Brain microvascular endothelial cell (primary cell): Measurements from ENCODE around the gene GYS2.

Source experiments
- DNase-seq: peaks from one replicate; pipeline ENCODE4 v3.0.0-alpha.2; 2020
- H3K27ac ChIP-seq: fragments of 250-450 bp; sonication (Bioruptor Pico); 2 replicates; pipeline ENCODE4 v1.5.1; 2020; ENCODE audit warnings: mild to moderate bottlenecking, moderate library complexity
- H3K27me3 ChIP-seq: fragments of 250-450 bp; sonication (Bioruptor Pico); replicated peaks from 2 replicates; pipeline ENCODE4 v1.5.1; 2020; ENCODE audit warnings: mild to moderate bottlenecking
- H3K36me3 ChIP-seq: fragments of 250-450 bp; sonication (Bioruptor Pico); replicated peaks from 2 replicates; pipeline ENCODE4 v1.5.1; 2020; ENCODE audit warnings: mild to moderate bottlenecking
- H3K4me3 ChIP-seq: 2 replicates; pipeline ENCODE4 v1.5.1; 2011; ENCODE audit warnings: low read depth, mild to moderate bottlenecking, control low read depth, low read length, moderate library complexity
- in situ Hi-C: cut with HindIII; loops from 2 replicates; pipeline ENCODE4 v1.10.0; 2017; ENCODE audit warnings: low sequenced_read_pairs, low pct_ligation_motif_present
- TF ChIP-seq, protein P1 (sequence below): IDR thresholded peaks from 2 replicates; pipeline ENCODE4 v1.5.1; 2011; ENCODE audit warnings: low read depth, mild to moderate bottlenecking, moderate library complexity, low read length, control low read depth, inconsistent platforms; ENCODE audit errors: missing control alignments

The GYS2 gene

GRCh38 chr12:21501258-21502163 is 103.1 kb downstream of the GYS2 start, which contains the start of the genes GOLT1B and RECQL:
Gene GOLT1B (plus strand): TSS chr12:21501789. CDS start chr12:21501924, 135 bp downstream.
Gene RECQL (minus strand): TSS chr12:21501635. CDS start chr12:21499570, 2,065 bp downstream.
- peaks cover 29% of the 10 kb centered on the region for H3K36me3 ChIP-seq
- H3K27me3 ChIP-seq = no peaks in the 10 kb centered on the region
- TF ChIP-seq, protein P1, sequence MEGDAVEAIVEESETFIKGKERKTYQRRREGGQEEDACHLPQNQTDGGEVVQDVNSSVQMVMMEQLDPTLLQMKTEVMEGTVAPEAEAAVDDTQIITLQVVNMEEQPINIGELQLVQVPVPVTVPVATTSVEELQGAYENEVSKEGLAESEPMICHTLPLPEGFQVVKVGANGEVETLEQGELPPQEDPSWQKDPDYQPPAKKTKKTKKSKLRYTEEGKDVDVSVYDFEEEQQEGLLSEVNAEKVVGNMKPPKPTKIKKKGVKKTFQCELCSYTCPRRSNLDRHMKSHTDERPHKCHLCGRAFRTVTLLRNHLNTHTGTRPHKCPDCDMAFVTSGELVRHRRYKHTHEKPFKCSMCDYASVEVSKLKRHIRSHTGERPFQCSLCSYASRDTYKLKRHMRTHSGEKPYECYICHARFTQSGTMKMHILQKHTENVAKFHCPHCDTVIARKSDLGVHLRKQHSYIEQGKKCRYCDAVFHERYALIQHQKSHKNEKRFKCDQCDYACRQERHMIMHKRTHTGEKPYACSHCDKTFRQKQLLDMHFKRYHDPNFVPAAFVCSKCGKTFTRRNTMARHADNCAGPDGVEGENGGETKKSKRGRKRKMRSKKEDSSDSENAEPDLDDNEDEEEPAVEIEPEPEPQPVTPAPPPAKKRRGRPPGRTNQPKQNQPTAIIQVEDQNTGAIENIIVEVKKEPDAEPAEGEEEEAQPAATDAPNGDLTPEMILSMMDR = no peak
- H3K27ac ChIP-seq = peak within 1 kb of the TSS; percentile 100
- H3K4me3 ChIP-seq = peak within 1 kb of the TSS; percentile 98
- in situ Hi-C loops = no loop called here
- peak; percentile 98 for DNase-seq

DNA sequence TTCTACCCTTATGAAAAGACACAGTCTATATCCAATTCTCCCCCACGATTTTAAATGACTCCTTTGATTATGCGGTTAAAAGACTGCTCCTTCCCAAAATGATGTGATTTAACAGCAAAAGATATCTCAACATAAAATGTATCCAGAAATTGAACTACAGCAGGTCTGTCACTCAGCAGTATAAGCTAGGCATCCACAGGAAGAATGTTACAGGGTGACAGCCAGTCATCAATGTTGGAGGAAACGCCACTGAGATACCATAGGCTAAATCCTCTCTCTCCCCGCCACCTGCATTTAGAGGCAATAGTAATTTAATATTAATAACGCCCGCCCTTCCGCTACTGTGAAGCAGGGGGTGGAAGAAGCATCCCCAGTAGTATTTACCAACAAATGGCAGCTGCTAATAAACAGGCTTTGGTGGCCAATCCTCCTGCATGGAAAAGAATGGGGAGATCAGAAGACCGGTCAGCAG is 103.8 kb downstream of the GYS2 start:
- TF ChIP-seq, protein P1 = peak; percentile 6
- no peaks in the 10 kb centered on the region for H3K27me3 ChIP-seq
- in situ Hi-C loops = no loop called here
- DNase-seq = no peak
- H3K27ac ChIP-seq = peak overlapping the region; percentile 100
- peaks cover 34% of the 10 kb centered on the region for H3K36me3 ChIP-seq
- peak overlapping the region; percentile 98 for H3K4me3 ChIP-seq

DNA sequence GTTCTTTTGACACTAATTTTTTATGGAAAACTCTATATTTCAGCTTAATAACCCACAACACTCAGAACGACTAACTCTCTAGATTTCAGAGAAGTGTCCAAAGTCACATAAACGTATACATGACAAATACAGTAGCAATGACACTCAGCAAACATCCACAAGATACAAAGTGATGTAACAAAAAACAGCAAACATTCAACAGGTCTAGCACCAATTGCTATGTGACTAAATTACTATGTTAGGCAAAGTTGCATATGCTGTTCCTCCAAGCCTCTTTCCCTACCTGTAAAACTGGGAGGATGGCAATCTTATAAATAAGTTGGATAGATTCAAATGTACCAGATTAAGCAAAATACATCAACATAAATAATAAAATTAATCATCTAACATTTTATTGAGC is 104.9 kb downstream of the GYS2 start:
- no peak for DNase-seq
- peak overlapping the region; percentile 98 for H3K4me3 ChIP-seq
- no peak overlapping the region for H3K27ac ChIP-seq
- peaks cover 42% of the 10 kb centered on the region for H3K36me3 ChIP-seq
- H3K27me3 ChIP-seq = no peaks in the 10 kb centered on the region
- TF ChIP-seq, protein P1 = no peak
- in situ Hi-C loops = no loop called here
